ENCODE data around the gene SPINT4.
"Not testable (repeated sequence)": the region's sequence is repeated elsewhere in the genome, so short reads cannot be mapped to it uniquely, and the experiment has no call there.

Gene SPINT4

GRCh38 chr20:45722047-45722446, at the start of gene SPINT4:
Gene SPINT4, plus strand, starts transcription at chr20:45722347. Its CDS starts 21 bp downstream, at chr20:45722368.
- POLR2A ChIA-PET (ENCODE audit: low non-redundant PET), result no interaction called here
- CTCF ChIA-PET, result interaction anchor here (1.0 kb wide), 1 partner anchor 17 kb away, joined by 3 read pairs; no protein-coding TSS in a partner anchor

GRCh38 chr20:45672765-45673164, 49.4 kb upstream of the SPINT4 start:
- H3K27ac ChIP-seq, result no peak overlapping the region
- ChIA-PET POLR2A (ENCODE audit: low non-redundant PET) (no interaction called here), CTCF (interaction anchor here (1.4 kb wide), 1 partner anchor 98 kb away, joined by 3 read pairs; no protein-coding TSS in a partner anchor)
- DNase-seq (ENCODE audit: low spot score), result no peak
- TF ChIP-seq CTCF (conservative IDR thresholded peaks at IDR 0.05; ENCODE audit: low read depth), result no peak

More at GRCh38 chr20:45722047-45722446, at the start of gene SPINT4:
- H3K27ac ChIP-seq, result no peak within 1 kb of the TSS
- TF ChIP-seq CTCF (conservative IDR thresholded peaks at IDR 0.05; ENCODE audit: low read depth), result no peak
- no peak for DNase-seq (ENCODE audit: low spot score)

- no peak for DNase-seq (ENCODE audit: low spot score)
- ChIA-PET POLR2A (ENCODE audit: low non-redundant PET) (no interaction called here), CTCF (no interaction called here)
- H3K27ac ChIP-seq, result no peak overlapping the region
- TF ChIP-seq CTCF (conservative IDR thresholded peaks at IDR 0.05; ENCODE audit: low read depth), result no peak
Observed at GRCh38 chr20:45679650-45680049, 42.5 kb upstream of the SPINT4 start.

- H3K27ac ChIP-seq, result no peak overlapping the region
- ChIA-PET POLR2A (ENCODE audit: low non-redundant PET) (no interaction called here), CTCF (interaction anchor here (0.5 to 1.8 kb wide), 4 partner anchors 9 to 468 kb away, joined by 3 to 7 read pairs (median 3); no protein-coding TSS in a partner anchor)
- TF ChIP-seq CTCF (conservative IDR thresholded peaks at IDR 0.05; ENCODE audit: low read depth), result no peak
- DNase-seq (ENCODE audit: low spot score), result peak; percentile 36
Observed at GRCh38 chr20:45685896-45686295, 36.3 kb upstream of the SPINT4 start.

- POLR2A ChIA-PET (ENCODE audit: low non-redundant PET); DNase-seq (ENCODE audit: low spot score): not testable (repeated sequence)
Observed at GRCh38 chr20:45693346-45693745, 28.8 kb upstream of the SPINT4 start.

GRCh38 chr20:45695496-45695895, 26.7 kb upstream of the SPINT4 start:
- H3K27ac ChIP-seq, result no peak overlapping the region
- ChIA-PET CTCF (no interaction called here), POLR2A (ENCODE audit: low non-redundant PET) (no interaction called here)
- no peak for TF ChIP-seq CTCF (conservative IDR thresholded peaks at IDR 0.05; ENCODE audit: low read depth)
- DNase-seq (ENCODE audit: low spot score), result no peak

More at GRCh38 chr20:45693346-45693745, 28.8 kb upstream of the SPINT4 start:
- not testable (repeated sequence) for H3K27ac ChIP-seq
- CTCF ChIA-PET, result interaction anchor here (0.8 kb wide), 1 partner anchor 586 kb away, joined by 5 read pairs; no protein-coding TSS in a partner anchor

GRCh38 chr20:45701104-45701503, 21.0 kb upstream of the SPINT4 start:
- DNase-seq (ENCODE audit: low spot score), result no peak
- TF ChIP-seq CTCF (conservative IDR thresholded peaks at IDR 0.05; ENCODE audit: low read depth), result no peak
- ChIA-PET POLR2A (ENCODE audit: low non-redundant PET) (no interaction called here), CTCF (interaction anchor here (0.6 to 0.8 kb wide), 3 partner anchors 70 to 607 kb away, joined by 3 read pairs; no protein-coding TSS in a partner anchor)
- H3K27ac ChIP-seq, result no peak overlapping the region

All from RWPE1 (cell line).